ENCODE measurements around the gene PDK4.

Gene PDK4

DNA sequence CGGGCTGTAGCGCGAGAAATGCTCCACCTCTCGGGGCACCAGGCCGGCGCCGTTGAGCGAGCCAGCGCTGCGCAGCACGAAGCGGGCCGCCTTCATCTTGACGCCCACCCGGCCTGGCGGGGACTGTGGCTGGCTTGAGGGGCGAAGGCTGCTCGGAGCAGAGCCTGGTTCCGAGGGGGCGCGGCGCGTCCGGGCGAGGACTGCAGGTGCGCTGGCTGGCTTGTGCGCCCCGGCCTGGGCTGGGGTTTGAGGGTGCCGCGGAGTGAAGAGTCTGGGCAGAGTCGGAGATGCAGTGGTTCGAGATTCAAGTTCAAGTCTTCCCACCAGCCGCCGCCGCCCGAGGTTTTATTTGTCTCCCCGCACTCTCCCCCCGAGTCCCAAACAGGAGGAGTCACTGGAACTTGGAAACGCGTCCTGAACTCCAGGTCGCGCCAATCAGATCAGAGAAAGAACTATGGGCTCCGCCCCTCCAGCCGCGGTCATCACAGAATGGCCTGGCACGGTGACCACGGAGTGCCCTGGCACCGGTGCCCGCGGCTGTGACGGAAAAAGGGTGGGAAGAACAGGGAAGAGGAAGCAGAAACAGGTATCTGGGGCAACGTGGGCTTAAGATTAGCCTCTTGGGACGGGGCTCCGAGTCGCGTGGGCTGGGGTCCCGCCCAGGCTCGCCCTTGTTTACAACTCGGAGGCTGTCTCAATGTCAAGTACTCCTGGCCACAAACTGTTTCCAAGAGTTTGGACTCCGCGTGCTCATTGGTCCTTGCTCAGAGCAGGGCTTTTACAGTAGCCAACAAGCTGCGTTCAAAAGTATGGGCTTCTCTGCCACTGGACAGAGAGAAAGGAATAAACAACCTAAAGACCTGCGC is at the start of gene PDK4:
PDK4 (minus strand) TSS at position 319 of the 866 bp plus-strand sequence; CDS start at position 96, 223 bp downstream.
- peak; percentile 15 for DNase-seq (ENCODE audit: low read depth)

DNA sequence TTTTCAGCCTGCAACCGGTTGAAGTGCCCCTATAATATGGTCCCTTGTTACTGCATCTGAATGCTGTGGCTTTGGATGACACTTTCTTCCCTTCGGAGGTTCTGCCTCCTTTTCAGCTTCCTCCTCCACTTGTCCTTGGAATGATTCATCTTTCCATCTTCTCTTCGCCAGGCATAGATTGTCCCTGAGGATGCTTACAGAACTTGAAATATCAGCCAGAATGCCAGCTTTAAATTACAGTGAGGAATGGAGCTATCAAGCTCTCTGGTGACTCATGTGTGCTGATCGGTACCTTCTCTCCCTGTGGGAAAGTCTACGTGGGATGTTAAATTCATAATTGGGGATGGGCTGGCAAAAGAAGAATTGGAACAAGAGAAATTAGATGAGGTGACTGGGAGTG is 45.9 kb upstream of the PDK4 start:
- DNase-seq (ENCODE audit: low read depth) = no peak

DNA sequence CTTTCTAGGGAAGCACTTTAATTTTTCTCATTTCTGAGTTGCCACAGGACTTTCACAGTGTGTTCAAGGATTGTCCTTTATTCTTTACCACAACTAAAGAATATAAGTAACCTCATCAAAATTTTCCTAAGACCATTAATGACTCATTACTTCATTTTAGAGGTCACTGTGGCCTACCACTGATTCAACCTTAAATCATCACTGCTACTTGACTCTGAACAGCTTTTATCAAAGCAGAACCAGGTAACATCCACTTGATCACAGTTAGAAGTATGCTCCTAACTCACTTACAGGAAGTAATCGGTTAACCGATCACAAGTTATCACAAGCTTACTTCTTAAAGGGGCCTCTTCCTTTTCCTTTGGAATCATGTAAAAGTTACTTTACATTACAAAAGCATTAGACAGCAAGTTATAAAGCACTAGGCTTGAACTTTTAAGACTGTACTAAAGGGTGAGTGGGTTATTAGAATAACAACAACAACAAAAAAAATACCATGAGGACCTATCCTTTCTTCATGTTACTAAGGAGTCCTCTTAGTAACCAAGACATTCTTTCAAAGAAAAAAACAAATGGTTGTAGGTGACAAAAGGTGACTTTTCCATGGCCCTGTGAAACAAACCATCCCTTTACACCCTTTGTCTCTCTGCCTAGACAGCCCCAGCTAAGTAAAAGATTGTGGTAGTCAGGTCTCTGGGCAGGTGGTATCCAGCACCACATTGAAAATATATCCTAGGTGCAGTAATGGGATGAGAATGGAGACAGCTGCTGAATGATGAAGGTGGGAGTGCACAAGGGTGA is 40.0 kb upstream of the PDK4 start:
- no peak for DNase-seq (ENCODE audit: low read depth)

DNA sequence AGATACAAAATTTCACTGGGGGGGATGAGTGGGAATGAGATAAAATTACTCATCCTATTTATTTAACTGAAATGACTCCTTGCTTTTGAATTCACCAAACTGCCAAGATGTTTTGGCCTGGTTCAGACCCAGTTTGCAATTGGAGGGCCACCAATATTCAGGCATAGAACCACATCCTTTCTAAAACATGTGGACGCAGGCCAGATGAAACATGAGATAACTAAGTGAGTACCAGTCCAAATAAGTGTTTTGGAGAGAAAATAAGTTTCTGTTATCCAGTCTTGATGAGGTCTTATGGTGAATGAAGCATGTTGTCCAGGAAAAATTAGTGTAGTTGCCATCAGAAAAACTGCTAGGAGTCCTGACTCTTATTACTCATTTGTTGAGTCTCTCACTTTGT is 36.3 kb upstream of the PDK4 start:
- no peak for DNase-seq (ENCODE audit: low read depth)

DNA sequence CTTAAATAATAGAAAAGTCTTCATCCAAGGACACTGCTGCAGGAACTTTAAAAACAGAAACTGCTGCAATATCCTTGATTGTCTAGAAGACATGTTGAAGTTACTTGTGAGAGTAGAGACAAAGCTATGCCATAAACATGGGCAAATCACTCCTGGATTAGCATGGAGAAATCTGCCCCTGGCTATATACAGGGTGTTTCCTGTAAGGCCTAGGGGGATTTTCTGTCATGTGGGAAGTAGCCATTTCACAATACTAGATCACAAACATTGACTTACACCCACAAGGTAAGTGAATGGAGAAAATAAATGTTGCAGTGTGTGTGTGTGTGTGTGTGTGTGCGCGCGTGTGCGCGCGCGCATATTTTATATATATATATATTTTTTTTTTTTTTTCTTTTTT is 35.2 kb upstream of the PDK4 start:
- no peak for DNase-seq (ENCODE audit: low read depth)

DNA sequence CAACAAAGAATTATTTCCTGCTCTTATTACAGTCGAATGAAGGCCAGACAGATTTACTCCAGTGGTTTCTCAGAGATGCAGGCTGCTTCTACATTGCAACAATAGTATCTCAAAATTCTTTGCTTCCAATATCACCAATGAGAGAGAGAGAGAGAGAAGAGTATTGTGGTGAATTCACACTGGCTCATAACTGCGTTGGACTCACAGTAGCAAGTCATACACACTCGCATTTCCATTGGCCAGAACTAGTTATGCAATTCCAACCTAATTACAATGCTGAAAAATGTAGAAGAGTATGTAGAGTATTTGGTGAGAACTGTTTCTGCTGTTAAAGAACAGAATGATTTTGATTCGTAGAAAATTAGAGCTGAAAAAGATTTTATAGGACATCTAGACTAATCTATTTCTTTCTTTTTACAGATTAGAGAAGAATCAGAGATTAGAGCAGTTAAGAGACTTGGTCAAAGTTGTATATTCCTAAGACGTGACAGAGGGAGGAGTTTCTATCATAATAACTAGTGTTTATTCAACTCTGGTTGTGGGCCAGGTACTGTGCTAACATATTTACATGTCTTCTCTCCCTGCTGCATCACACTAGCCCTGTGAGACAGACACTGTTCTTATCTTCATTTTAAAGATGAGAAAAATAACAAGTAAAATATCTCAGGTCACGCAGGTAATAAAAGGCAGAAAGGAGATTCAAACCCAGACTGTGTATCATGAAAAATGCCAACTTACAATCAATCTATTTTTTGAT is 34.6 kb upstream of the PDK4 start:
- DNase-seq (ENCODE audit: low read depth) = no peak

DNA sequence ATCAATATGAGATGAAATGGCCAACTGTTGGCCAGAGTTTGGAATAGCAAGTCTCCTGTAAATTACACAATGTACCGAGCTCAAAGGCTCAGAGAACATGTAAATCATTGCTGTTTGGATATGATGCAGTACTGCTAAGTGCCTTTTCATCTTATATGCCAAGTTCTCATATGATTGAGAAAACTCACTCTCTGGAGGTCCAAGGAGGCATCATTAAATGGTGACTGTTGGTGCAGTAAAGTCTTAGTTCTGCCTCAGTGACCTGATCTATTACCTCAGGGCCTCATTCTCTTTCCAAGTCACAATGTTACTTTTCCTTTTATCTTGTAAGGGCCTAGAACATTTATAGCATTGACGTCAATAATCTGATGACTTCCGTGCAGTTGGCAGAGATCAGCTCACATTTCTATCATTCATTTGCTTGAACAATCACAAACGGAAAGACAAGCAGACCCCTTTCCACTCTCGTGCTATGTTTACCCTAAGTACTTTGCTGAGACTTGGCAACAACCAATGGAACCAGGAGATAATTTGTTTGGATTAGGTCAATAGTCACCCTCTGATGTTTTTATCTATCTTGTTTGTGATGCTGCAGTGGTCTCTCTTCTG is 32.6 kb upstream of the PDK4 start:
- no peak for DNase-seq (ENCODE audit: low read depth)

DNA sequence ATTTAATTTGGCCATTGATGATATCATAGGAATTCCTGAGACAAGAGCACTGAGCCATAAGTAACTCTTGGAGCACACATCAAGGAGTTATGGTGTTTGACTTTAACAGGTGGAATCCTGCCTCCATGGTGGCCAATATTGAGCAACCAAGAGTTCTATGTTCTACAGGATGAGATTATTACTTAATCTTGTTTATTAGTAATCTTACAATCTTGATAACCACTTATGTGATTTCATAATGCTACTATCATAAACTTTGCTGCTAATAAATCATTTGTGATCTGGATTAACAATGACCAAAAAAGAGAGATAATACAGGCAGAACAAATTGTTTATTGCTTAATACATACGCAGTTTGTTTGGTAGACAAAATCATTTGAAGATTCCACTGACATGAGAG is 27.5 kb upstream of the PDK4 start:
- no peak for DNase-seq (ENCODE audit: low read depth)

DNA sequence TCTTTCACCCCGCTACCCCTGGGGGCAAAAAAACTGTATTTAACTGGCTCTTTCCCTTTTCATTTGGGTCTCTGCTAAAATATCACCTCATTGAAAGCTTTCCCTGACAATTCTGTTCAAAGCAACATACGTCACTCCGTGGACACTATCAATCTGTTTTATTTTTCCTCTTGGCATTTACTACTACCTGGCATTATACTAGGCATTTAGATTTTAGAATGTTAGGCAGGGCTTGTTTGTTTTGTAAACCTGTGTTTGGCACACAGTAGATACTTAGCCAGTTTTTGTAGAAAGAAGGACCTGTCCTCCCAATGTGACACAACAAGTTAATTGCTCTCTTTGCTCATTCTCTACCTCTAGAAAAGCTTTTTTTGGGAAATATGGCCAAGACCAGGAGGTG is 26.5 kb upstream of the PDK4 start:
- DNase-seq (ENCODE audit: low read depth) = no peak

DNA sequence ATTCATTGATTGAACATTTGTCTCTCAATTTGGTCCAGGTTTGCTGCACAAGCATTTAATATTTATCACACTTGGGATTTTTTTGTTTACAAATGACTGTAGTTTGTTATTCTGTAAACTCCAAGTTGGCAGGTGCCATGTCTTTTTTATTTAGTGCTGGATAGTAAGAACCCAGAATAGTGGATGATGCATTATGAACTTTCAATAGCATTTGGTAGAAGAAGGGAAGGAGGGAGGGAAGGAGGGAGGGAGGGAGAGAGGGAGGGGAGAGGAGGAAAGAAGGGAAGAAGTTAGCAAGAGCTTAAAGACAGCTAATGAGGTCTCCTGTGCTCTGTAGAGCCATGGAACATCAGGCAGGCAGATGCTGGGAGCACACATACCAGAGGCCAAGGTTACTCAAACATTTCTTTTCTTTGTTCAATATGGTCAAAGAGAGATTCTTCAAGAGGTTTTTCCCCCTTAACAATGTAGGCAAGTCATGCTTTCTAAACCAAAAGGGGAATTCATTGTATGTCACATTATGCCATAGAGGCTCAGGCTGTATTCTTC is 25.8 kb upstream of the PDK4 start:
- no peak for DNase-seq (ENCODE audit: low read depth)

DNA sequence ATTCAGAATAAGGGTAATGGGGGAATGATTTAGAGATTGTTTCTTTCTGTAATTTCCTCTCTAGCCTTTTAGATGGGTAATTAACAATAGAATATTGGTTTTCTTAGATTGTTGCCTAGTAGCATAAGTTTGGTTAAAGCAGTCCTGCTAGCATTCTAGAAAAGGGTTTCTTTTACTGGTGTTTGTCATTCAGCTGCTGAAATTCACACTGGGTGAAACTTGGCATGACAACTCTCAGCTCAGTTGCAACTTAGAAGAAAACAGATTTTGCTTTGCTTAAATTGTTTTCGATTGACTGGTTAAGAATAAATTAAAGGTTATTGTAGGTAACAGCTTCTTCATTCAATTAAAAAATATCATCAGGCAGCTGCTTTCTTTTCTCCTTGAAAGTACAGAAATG is 25.1 kb upstream of the PDK4 start:
- no peak for DNase-seq (ENCODE audit: low read depth)

DNA sequence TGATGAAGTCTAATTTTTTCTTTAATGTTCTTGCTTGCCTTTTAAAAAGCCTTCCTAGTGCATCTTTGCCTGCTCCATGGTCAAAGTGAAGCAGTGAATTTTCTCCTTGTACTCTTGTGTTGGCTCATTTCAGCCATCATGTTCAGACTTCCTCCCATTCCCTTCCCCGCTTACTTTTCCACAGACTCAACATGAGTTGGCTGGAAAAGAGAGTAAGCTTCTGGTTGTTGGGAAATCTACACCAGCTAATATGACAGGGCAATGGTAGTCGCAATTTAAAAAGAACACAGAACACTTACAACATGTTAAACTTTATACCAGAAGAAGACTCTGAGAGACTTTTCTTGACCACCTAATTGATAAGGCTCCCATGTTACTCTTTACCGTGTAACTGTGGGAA is 24.3 kb upstream of the PDK4 start:
- no peak for DNase-seq (ENCODE audit: low read depth)

DNA sequence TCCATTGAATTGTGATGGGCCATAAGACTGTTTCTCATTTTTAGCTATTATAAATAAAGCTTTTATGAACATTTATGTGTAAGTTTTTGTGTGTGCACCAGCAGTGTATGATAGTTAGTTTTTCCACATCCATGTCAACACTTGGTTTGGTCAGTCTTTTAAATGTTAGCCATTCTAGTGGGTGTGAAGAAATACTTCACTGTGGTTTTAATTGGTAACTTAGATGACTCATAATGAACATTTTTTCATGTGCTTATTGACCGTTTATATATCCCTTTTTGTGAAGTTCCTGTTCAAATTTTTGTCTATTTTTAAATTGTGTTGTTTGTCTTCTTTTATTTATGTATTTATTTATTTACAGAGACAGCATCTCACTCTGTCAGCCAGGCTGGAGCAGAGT is 23.6 kb upstream of the PDK4 start:
- no peak for DNase-seq (ENCODE audit: low read depth)

DNA sequence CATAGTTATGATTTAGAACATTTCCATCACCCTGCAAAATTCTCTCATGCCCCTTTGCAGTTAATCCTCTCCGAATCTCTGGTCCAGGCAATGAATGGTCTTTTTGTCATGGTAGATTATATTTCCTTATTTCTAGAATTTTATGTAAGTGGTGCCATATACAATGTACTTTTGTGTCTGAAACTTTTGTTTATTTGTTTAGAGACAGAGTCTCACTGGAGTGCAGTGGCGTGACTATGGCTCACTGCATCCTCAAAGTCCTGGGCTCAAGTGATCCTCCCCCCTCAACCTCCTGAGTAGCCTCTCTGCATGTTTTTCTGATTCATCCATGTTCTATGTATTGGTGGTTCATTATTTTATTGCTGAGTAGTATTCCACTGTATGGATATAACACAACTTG is 23.2 kb upstream of the PDK4 start:
- no peak for DNase-seq (ENCODE audit: low read depth)

DNA sequence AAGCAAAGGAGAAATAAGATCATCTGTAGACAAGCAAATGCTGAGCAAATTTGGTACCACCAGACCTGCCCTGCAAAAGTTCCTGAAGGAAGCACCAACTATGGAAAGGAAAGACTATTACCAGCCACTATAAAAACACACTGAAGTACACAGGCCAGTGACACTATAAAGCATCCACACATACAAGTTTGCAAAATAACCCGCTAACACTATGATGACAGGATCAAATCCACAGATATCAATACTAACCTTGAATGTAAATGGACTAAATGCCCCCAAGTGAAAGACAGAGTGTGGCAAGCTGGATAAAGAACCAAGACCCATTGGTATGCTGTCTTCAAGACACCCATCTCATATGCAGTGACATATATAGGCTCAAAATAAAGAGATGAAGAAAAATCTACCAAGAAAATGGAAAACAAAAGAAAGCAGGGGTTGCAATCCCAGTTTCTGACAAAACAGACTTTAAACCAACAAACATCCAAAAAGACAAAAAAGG is 18.2 kb upstream of the PDK4 start:
- no peak for DNase-seq (ENCODE audit: low read depth)

DNA sequence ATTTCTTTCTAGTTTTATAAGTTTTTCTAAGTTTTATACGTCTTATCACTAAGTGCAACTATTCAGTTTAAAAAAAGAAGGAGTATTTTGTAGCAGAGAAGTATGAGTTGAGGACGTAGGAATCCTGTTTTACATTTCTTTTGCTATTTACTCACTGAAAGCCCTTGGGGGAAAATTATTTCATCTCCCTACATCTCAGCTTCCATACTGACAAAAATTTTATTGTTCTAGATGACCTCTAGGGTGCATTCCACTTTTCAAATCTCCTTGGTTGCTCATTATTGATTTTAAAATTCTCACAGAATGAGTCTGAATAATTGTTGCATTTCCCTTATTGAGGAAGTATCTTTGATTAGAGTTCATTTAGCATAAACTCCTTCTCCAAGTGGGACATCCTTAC is 14.9 kb upstream of the PDK4 start:
- no peak for DNase-seq (ENCODE audit: low read depth)

DNA sequence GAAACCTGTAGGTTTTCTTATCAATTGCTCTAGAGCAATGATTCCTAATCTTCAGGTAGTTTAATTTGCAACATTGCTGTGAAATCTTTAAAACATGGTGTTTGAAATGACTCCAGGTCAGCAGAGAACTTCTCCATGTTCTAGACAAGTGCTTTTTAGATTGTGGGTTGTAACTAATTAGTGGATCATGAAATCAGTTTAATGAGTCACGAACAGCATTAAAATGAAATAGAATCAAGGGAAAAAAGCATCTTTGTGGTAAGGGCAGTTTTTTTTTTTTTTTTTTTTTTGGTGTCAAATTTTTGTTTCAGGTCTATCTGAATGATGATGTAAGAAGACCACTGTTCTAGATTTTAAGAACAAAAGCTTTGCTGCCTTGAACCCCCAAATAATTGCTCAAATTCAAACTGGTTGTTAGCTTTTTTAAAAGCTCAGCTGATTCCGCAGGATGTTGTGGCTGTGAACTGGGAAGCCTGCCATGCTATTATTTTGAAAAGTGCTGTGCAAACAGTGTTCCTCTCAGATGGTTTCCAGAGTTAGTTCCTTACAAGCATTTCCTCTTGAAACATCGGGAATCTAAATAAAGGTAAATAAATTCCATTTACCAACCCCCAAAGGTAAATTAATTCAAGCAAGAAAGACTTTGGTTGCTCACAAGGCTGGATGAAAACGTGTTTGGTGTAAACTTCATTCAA is 13.1 kb upstream of the PDK4 start:
- DNase-seq (ENCODE audit: low read depth) = no peak

DNA sequence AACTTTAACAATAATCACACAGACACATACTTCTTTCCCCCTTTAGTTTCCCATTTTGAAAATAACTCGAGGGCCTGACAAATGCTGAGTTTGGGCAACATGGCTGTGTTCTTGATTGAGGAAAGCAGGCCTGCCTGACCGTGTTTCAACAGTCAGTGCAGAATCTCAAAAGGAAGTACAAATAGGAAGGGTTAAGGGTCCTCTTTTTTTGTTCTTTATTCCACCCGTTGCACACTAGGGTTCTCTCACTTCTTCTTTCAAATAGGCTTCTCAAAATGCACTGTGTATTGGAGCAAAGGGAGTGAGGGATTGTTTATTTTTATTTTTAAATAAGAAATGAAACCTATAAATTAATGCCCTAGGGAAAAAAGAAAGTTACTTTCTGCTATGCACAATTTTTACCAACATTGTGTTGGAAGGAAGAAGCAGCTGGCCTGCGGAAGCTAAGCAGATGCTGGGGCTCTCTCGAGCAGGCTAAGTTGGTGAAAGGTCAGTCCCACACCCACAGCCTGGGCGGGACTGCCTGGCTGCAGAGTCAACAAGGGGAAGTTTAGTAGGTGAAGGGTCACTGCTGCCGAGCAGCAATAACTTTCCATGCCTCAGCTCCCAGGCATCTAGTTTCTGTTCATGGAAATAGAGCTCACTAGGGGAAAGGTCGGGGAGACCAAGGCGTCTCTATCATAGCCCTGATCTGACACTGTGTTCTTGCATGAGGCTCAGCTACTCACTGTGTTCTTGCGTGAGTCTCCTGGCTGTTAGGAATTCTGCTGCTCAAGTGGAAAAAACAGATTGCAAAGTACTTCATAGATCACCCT is 12.2 kb upstream of the PDK4 start:
- peak; percentile 78 for DNase-seq (ENCODE audit: low read depth)

DNA sequence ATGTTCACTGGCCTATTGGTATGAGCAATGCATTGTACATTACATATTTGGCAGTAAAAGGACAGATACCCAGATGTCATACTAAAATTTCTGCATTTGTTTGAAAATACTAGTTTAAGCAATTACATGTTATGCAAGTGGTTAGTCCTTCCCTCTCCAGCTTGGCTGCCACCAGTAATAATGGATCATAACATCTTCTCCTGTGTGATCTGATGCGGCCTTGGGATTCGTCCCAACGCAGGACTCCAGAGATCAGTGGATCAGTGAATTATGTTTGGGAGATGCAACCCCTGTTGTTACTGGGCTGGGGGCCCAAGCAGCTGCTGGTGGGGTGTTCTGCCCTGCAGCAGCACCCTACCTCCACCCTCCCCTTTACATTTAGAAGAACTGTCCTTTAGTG is 11.2 kb upstream of the PDK4 start:
- DNase-seq (ENCODE audit: low read depth) = no peak

DNA sequence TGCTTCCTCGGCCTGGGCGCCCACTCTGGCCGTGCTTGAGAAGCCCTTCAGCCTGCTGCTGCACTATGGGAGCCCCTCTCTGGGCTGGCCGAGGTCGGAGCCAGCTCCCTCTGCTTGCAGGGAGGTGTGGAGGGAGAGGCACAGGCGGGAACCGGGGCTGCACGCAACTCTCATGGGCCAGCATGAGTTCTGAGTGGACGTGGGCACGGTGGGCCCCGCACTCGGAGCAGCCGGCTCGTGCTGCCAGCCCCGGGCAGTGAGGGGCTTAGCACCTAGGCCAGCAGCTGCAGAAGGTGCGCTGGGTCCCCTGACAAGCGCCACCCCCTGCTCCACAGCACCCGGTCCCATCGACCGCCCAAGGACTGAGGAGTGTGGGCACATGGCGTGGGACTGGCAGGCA is 9.0 kb upstream of the PDK4 start:
- DNase-seq (ENCODE audit: low read depth) = no peak
